HUES6 (cell line): ENCODE measurements around the gene HNF4A.

Experiments
- H3K27ac ChIP-seq: 2 replicates; pipeline ENCODE4 v1.7.0; 2013; ENCODE audit warnings: low read depth, mild to moderate bottlenecking, low read length, inconsistent platforms
- H3K27me3 ChIP-seq: 2 replicates; pipeline ENCODE4 v1.6.1; 2013; ENCODE audit warnings: low read length; ENCODE audit not compliant: control insufficient read depth, insufficient read depth
- H3K36me3 ChIP-seq: 2 replicates; pipeline ENCODE4 v1.6.1; 2013; ENCODE audit warnings: low read length; ENCODE audit not compliant: control insufficient read depth, insufficient read depth
- H3K4me1 ChIP-seq: 2 replicates; pipeline ENCODE4 v1.6.1; 2013; ENCODE audit warnings: low read length; ENCODE audit not compliant: control insufficient read depth, insufficient read depth
- H3K4me3 ChIP-seq: 2 replicates; pipeline ENCODE4 v1.5.1; 2013; ENCODE audit warnings: low read depth, low read length
- H3K9ac ChIP-seq: one replicate; pipeline ENCODE4 v1.6.1; 2013; ENCODE audit warnings: mild to moderate bottlenecking, low read length
- H3K9me3 ChIP-seq: 2 replicates; pipeline ENCODE4 v1.6.1; 2013; ENCODE audit warnings: low read depth, low read length; ENCODE audit not compliant: control insufficient read depth, insufficient read depth

Gene HNF4A

GRCh38 chr20:44436393-44436792 lies 80.9 kb downstream of the HNF4A start:
- no peak overlapping the region for H3K27ac ChIP-seq
- H3K9ac ChIP-seq: no peak overlapping the region
- no peak overlapping the region for H3K4me3 ChIP-seq
- H3K27me3 ChIP-seq: no peaks in the 10 kb centered on the region
- H3K9me3 ChIP-seq: no peaks in the 10 kb centered on the region
- H3K36me3 ChIP-seq: no peaks in the 10 kb centered on the region
- H3K4me1 ChIP-seq: no peaks in the 10 kb centered on the region; the same call in 1 of the 2 replicates

DNA sequence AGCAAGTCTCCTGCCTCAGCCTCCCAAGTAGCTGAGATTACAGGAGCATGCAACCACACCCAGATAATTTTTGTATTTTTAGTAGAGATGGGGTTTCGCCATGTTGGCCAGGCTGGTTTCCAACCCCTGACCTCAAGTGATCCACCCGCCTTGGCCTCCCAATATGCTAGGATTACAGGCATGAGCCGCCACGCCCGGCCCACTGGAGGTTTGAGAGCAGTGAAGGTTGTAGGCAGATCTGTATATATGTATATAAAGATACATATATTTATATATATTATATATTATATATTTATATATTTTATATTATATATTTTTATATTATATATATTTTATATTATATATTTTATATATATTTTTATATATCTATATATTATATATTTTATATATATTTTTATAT lies 82.0 kb downstream of the HNF4A start:
- no peaks in the 10 kb centered on the region for H3K27me3 ChIP-seq
- H3K27ac ChIP-seq: no peak overlapping the region
- H3K9me3 ChIP-seq: no peaks in the 10 kb centered on the region
- no peak overlapping the region for H3K4me3 ChIP-seq
- H3K9ac ChIP-seq: no peak overlapping the region
- H3K36me3 ChIP-seq: no peaks in the 10 kb centered on the region
- no peaks in the 10 kb centered on the region for H3K4me1 ChIP-seq

DNA sequence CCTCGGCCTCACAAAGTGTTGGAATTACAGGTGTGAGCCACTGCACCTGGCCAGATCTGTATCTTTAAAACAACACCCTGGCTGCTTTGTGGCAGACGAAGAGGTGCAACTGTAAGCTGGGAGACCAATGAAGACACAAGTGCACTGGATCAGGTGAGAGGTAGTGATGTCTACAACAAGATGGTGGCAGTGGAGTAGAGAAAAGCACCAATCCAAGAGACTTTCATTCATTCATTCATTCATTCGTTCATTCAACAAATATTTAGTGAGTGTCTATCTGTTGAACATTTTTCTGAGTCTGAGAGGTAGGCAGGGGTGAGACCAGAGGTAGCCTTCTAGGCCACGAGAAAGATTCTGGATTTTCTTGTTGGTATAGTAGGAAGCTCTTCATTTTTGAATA lies 83.3 kb downstream of the HNF4A start:
- Histone ChIP-seq H3K27me3 (no peaks in the 10 kb centered on the region), H3K36me3 (no peaks in the 10 kb centered on the region), H3K9me3 (no peaks in the 10 kb centered on the region), H3K4me3 (no peak overlapping the region), H3K27ac (no peak overlapping the region), H3K9ac (no peak overlapping the region), H3K4me1 (no peaks in the 10 kb centered on the region)

GRCh38 chr20:44439318-44439717 lies 83.8 kb downstream of the HNF4A start:
- H3K27ac ChIP-seq: no peak overlapping the region
- H3K27me3 ChIP-seq: no peaks in the 10 kb centered on the region
- no peaks in the 10 kb centered on the region for H3K4me1 ChIP-seq
- no peaks in the 10 kb centered on the region for H3K9me3 ChIP-seq
- H3K36me3 ChIP-seq: no peaks in the 10 kb centered on the region
- H3K9ac ChIP-seq: no peak overlapping the region
- H3K4me3 ChIP-seq: no peak overlapping the region

- H3K4me3 ChIP-seq: no peak overlapping the region
- H3K27ac ChIP-seq: no peak overlapping the region
- H3K36me3 ChIP-seq: no peaks in the 10 kb centered on the region
- H3K4me1 ChIP-seq: no peaks in the 10 kb centered on the region
- H3K9me3 ChIP-seq: no peaks in the 10 kb centered on the region
- no peak overlapping the region for H3K9ac ChIP-seq
- no peaks in the 10 kb centered on the region for H3K27me3 ChIP-seq
Observed at GRCh38 chr20:44442298-44443070, 87.0 kb downstream of the HNF4A start.

DNA sequence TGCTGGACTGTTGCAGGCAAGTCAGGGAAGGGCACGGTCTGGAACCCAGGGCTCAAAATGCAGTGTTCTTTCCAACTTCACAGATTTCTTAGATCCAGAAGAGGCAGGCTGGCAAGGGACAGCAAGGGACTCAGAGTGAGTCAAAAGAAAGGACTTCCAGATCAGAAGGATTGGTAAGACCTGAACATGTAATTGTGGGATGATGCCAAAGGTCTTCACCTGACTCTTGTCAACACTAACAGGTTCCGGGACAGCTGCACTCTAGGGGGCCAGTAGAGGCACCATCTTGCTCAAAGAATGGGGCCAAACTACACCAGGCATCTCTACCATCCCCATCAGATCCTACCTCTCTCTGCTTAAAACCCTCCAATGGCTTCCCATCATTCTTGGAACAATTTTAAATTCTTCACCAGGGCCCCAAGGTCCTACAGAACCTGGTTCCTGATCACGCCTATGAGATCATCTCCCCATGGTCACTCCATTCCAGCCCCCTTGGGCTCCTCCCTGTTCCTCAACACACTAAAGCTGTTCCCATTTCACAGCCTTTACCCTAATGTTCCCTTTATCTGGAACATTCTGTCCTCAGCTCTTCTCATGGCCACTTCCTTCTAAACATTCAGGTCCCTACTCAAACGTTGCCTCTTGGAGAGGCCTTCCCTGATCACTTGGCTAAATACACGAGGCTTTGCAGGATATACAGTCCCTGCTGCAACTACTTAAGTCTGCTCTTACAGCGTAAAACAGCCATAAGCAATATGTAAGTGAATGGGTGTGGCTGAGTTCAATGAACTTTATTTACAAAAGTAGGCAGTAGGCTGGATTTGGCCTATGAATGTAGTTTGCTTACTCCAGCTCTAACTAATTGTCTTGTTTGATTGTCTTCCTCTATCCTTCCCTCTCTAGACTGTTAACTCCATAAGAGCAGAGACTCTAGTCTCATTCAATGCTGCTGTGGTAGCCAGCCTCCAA lies 90.5 kb downstream of the HNF4A start:
- H3K36me3 ChIP-seq: no peaks in the 10 kb centered on the region
- H3K4me1 ChIP-seq: no peaks in the 10 kb centered on the region
- no peak overlapping the region for H3K4me3 ChIP-seq
- H3K9me3 ChIP-seq: no peaks in the 10 kb centered on the region
- H3K27ac ChIP-seq: no peak overlapping the region
- H3K9ac ChIP-seq: no peak overlapping the region
- H3K27me3 ChIP-seq: no peaks in the 10 kb centered on the region

DNA sequence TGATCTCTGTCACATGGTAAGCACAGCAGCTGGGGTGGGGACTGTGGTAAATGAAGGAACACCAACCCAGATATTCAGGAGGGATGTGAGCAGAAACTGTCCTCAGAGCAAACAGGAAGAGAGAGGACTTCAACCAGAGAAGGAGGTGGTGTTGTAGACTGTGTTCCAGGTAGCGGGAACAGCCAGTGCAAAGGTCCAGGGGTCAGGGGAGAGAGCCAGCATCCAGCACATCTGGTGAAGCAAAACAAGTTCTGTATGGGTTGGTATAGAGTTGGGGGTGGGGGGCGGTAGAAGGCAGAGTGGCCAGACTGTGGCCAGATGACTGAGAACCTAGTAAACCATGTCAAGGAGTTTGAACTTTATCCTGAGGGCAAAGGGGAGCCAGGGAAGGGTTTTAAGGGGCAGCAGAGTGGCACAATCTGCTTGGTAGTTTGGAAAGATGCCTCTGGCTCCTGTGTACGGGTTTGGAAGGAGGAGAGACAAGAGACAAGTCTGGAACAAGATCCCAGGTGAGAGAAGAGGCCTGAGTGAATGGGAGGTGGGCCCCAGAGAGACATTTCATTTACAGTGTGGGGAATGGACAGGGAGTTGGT lies 92.4 kb downstream of the HNF4A start:
- Histone ChIP-seq H3K27me3 (no peaks in the 10 kb centered on the region), H3K4me3 (no peak overlapping the region), H3K36me3 (no peaks in the 10 kb centered on the region), H3K9ac (no peak overlapping the region), H3K27ac (no peak overlapping the region), H3K4me1 (no peaks in the 10 kb centered on the region), H3K9me3 (no peaks in the 10 kb centered on the region)

- no peaks in the 10 kb centered on the region for H3K9me3 ChIP-seq
- no peak overlapping the region for H3K27ac ChIP-seq
- no peak overlapping the region for H3K4me3 ChIP-seq
- no peak overlapping the region for H3K9ac ChIP-seq
- H3K27me3 ChIP-seq: no peaks in the 10 kb centered on the region
- no peaks in the 10 kb centered on the region for H3K36me3 ChIP-seq
- no peaks in the 10 kb centered on the region for H3K4me1 ChIP-seq
Observed at GRCh38 chr20:44448753-44449546, 93.5 kb downstream of the HNF4A start.

- H3K4me3 ChIP-seq: no peak overlapping the region
- H3K9ac ChIP-seq: no peak overlapping the region
- no peaks in the 10 kb centered on the region for H3K4me1 ChIP-seq
- no peaks in the 10 kb centered on the region for H3K9me3 ChIP-seq
- no peaks in the 10 kb centered on the region for H3K36me3 ChIP-seq
- H3K27ac ChIP-seq: no peak overlapping the region
- no peaks in the 10 kb centered on the region for H3K27me3 ChIP-seq
Observed at GRCh38 chr20:44449864-44450263, 94.4 kb downstream of the HNF4A start.

DNA sequence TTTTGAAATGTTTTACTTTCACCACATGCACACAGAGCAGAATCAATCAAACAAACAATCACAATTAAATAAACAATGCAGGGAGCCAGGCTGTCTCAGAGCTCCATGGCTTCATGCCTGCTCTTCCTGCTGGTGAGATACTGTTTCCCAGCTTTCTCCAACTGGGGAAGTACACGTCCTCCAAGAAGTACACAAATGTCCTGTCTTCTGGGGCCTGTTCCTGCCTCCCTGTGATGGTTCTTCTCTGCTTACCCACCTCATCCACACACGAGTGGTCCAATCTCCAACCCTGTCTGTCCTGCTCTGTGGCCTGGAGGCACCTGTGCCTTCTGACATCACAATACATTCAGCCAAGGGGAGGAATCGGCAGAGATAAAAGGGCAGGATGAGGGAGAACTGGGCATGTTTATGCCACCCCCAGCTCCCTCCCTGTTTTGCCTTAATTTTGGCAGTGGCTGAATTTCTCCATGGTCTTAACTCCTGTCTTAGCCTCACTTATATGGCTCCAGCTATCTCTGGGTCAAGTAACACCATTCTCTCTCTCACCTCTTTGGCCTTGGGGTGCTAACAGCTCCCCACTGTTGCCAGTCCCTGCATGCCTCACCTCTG lies 94.9 kb downstream of the HNF4A start:
- H3K4me1 ChIP-seq: no peaks in the 10 kb centered on the region
- H3K27ac ChIP-seq: no peak overlapping the region
- no peak overlapping the region for H3K9ac ChIP-seq
- H3K9me3 ChIP-seq: no peaks in the 10 kb centered on the region
- no peaks in the 10 kb centered on the region for H3K27me3 ChIP-seq
- no peak overlapping the region for H3K4me3 ChIP-seq
- H3K36me3 ChIP-seq: no peaks in the 10 kb centered on the region
